Body of pancreas (tissue), 4 donors: ENCODE results near the gene CSMD2. TPM values are rescaled to one million over a fixed set of nuclear protein-coding genes. Genes with fewer than 3 reads are reported as not detected.

Experiments
- ATAC-seq: fragments of 150-250 bp; one replicate; pipeline ENCODE4 v1.9.1; 2016
- DNase-seq, 4 donors: peaks; one replicate each; pipeline ENCODE4 v3.0.0-alpha.2; 2019
- H3K27ac ChIP-seq, 4 donors: fragments of 200-600 bp; sonication (generic); 1 replicate in 3 of 4; 2 replicates in 1 of 4; pipeline versions ENCODE4 v1.5.1 to v1.6.1; 2016 to 2019; ENCODE audit warnings: mild to moderate bottlenecking in 1 of 4, mixed read lengths in 1 of 4, moderate library complexity in 1 of 4
- H3K27me3 ChIP-seq, 2 donors: fragments of 200-600 bp; sonication (generic); one replicate each; pipeline ENCODE4 v1.6.0; 2016; ENCODE audit warnings: mild to moderate bottlenecking in 1 of 2
- H3K36me3 ChIP-seq, 2 donors: fragments of 200-600 bp; sonication (generic); replicated peaks in 1 of 2; 2 replicates each; pipeline ENCODE4 v1.5.1; 2016; ENCODE audit warnings: low read depth in 2 of 2; ENCODE audit not compliant: insufficient read depth in 1 of 2
- H3K4me1 ChIP-seq: fragments of 200-600 bp; sonication (generic); one replicate; pipeline ENCODE4 v1.6.0; 2016
- H3K4me3 ChIP-seq, 2 donors: fragments of 200-600 bp; sonication (generic); 1 replicate in 1 of 2; 2 replicates in 1 of 2; pipeline ENCODE4 v1.5.1; 2016 to 2019
- H3K9me3 ChIP-seq, 3 donors: fragments of 200-600 bp; sonication (generic); 1 replicate in 2 of 3; 2 replicates in 1 of 3; pipeline ENCODE4 v1.5.1; 2016
- CTCF ChIP-seq, 7 experiments: fragments of 450-650 bp in 4 of 7; fragments of 200-600 bp in 3 of 7; sonication (generic) in 3 of 7; IDR thresholded peaks; one replicate each; pipeline ENCODE4 v1.5.1; 2016 to 2019; ENCODE audit warnings: antibody characterized with exemption in 7 of 7
- POLR2A ChIP-seq, 3 donors: fragments of 450-650 bp; IDR thresholded peaks; one replicate each; pipeline ENCODE4 v1.6.1; 2016; ENCODE audit warnings: antibody characterized with exemption in 3 of 3, mild to moderate bottlenecking in 2 of 3
- WGBS, 2 donors: methylation state at CpG; one replicate each; pipeline ENCODE4 v1.1.5; 2017; 5-methylcytosine and 5-hydroxymethylcytosine counted together
- intact Hi-C: fragments of 100-400 bp; cut with DNase I; formaldehyde crosslinking; loops from one replicate; pipeline ENCODE4 v1.15.1; 2023
- total RNA-seq, 2 donors: library from RNA; depleted of rRNA; stranded (reverse); fragments of >200 nt; gene quantifications; one replicate each; pipeline ENCODE4 v1.1.0, GENCODE V29; 2016

The CSMD2 gene
- total RNA-seq, 2 donors from 2014 or later: 0.26 to 0.33 TPM

GRCh38 chr1:33561576-33561975 lies 603.5 kb downstream of the CSMD2 start:
- Histone ChIP-seq H3K36me3 (no peaks in the 10 kb centered on the region), H3K9me3 (no peaks in the 10 kb centered on the region), H3K27me3 (no peaks in the 10 kb centered on the region), H3K4me3 (no peak overlapping the region), H3K4me1 (peaks cover 19% of the 10 kb centered on the region), H3K27ac (no peak overlapping the region)
- DNase-seq (no peak), ATAC-seq (no peak)
- no peak for TF ChIP-seq CTCF (IDR thresholded peaks at IDR 0.05)
- TF ChIP-seq POLR2A (IDR thresholded peaks at IDR 0.05): no peak
- 93 to 95% methylated on average over 9 of the region's 9 CpGs for WGBS, 2 donors
- intact Hi-C loops: no loop called here

GRCh38 chr1:33560680-33561079 lies 604.4 kb downstream of the CSMD2 start:
- DNase-seq (no peak), ATAC-seq (no peak)
- 89 to 94% methylated on average over 3 of the region's 3 CpGs for WGBS, 2 donors
- H3K4me1 ChIP-seq: peaks cover 19% of the 10 kb centered on the region
- H3K36me3 ChIP-seq: no peaks in the 10 kb centered on the region
- H3K27me3 ChIP-seq: no peaks in the 10 kb centered on the region
- intact Hi-C loops: no loop called here
- no peaks in the 10 kb centered on the region for H3K9me3 ChIP-seq
- TF ChIP-seq CTCF (IDR thresholded peaks at IDR 0.05) (no peak), POLR2A (IDR thresholded peaks at IDR 0.05) (no peak)
- no peak overlapping the region for H3K4me3 ChIP-seq
- H3K27ac ChIP-seq: no peak overlapping the region

- Histone ChIP-seq H3K27me3 (no peaks in the 10 kb centered on the region), H3K36me3 (no peaks in the 10 kb centered on the region), H3K4me1 (no peaks in the 10 kb centered on the region), H3K9me3 (peaks cover 0 to 12% (median 0%) of the 10 kb centered on the region in 3 donors), H3K27ac (no peak overlapping the region), H3K4me3 (no peak overlapping the region)
- 80 to 81% methylated on average over 2 of the region's 2 CpGs for WGBS, 2 donors
- ATAC-seq (no peak), DNase-seq (no peak)
- TF ChIP-seq CTCF (IDR thresholded peaks at IDR 0.05) (no peak), POLR2A (IDR thresholded peaks at IDR 0.05) (no peak)
- intact Hi-C loops: no loop called here
Observed at GRCh38 chr1:33548721-33549120, 616.3 kb downstream of the CSMD2 start.

- ATAC-seq (no peak), DNase-seq (no peak)
- no peak overlapping the region for H3K27ac ChIP-seq
- no peaks in the 10 kb centered on the region for H3K27me3 ChIP-seq
- H3K9me3 ChIP-seq: peaks cover 0 to 12% (median 0%) of the 10 kb centered on the region in 3 donors
- no peak overlapping the region for H3K4me3 ChIP-seq
- intact Hi-C loops: no loop called here
- 80 to 90% methylated on average over 2 of the region's 2 CpGs for WGBS, 2 donors
- TF ChIP-seq POLR2A (IDR thresholded peaks at IDR 0.05): no peak
- TF ChIP-seq CTCF (IDR thresholded peaks at IDR 0.05): no peak
- H3K4me1 ChIP-seq: no peaks in the 10 kb centered on the region
- no peaks in the 10 kb centered on the region for H3K36me3 ChIP-seq
Observed at GRCh38 chr1:33548319-33548718, 616.7 kb downstream of the CSMD2 start.

GRCh38 chr1:33547576-33547975 lies 617.5 kb downstream of the CSMD2 start:
- DNase-seq: no peak
- intact Hi-C loops: no loop called here
- TF ChIP-seq POLR2A (IDR thresholded peaks at IDR 0.05): no peak
- no peak for TF ChIP-seq CTCF (IDR thresholded peaks at IDR 0.05)
- H3K27ac ChIP-seq: no peak overlapping the region
- no peaks in the 10 kb centered on the region for H3K27me3 ChIP-seq
- no peak overlapping the region for H3K4me3 ChIP-seq
- ATAC-seq: no peak
- no peaks in the 10 kb centered on the region for H3K36me3 ChIP-seq
- WGBS, 2 donors: 40 to 50% methylated on average over 3 of the region's 3 CpGs
- H3K4me1 ChIP-seq: no peaks in the 10 kb centered on the region
- H3K9me3 ChIP-seq: peaks cover 0 to 12% (median 0%) of the 10 kb centered on the region in 3 donors
